Astrocyte of the cerebellum (primary cell): ENCODE data around the gene ADGRD1.

ENCODE experiments used
- DNase-seq: peaks from one replicate; pipeline ENCODE4 v3.0.0-alpha.2; 2011; ENCODE audit warnings: low read depth
- H3K4me3 ChIP-seq: 2 replicates; pipeline ENCODE4 v1.5.1; 2011; ENCODE audit warnings: mild to moderate bottlenecking, low read depth, low read length, moderate library complexity
- in situ Hi-C: cut with HindIII; loops from 2 replicates; pipeline ENCODE4 v1.10.0; 2017; ENCODE audit warnings: low sequenced_read_pairs
- TF ChIP-seq, protein P1 (sequence below): IDR thresholded peaks from 2 replicates; pipeline ENCODE4 v1.5.1; 2012; ENCODE audit warnings: low read length, low read depth, moderate library complexity, mild to moderate bottlenecking; ENCODE audit errors: missing control alignments

ADGRD1 gene

DNA sequence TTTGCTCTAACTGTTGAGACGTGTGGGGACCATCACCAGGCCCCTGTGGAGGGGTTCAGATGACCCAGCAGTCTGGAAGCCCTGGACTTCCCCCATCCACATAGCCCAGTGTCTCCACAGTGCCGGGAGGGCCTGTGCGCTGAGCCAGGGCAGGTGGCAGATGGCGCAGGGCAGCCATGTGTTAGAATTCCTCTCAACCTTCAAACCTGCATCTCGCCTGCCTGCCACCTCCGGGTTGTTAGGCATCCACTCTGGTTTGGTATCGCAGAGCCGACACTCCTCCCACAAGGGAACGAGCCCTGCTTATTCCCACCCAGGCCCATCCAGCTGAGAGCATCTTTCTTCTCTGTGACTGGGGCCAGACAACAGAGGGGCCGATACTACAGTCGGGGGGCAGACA, 84.5 kb downstream of the ADGRD1 start:
- in situ Hi-C loops, result no loop called here
- TF ChIP-seq, protein P1, sequence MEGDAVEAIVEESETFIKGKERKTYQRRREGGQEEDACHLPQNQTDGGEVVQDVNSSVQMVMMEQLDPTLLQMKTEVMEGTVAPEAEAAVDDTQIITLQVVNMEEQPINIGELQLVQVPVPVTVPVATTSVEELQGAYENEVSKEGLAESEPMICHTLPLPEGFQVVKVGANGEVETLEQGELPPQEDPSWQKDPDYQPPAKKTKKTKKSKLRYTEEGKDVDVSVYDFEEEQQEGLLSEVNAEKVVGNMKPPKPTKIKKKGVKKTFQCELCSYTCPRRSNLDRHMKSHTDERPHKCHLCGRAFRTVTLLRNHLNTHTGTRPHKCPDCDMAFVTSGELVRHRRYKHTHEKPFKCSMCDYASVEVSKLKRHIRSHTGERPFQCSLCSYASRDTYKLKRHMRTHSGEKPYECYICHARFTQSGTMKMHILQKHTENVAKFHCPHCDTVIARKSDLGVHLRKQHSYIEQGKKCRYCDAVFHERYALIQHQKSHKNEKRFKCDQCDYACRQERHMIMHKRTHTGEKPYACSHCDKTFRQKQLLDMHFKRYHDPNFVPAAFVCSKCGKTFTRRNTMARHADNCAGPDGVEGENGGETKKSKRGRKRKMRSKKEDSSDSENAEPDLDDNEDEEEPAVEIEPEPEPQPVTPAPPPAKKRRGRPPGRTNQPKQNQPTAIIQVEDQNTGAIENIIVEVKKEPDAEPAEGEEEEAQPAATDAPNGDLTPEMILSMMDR, result no peak
- H3K4me3 ChIP-seq, result no peak overlapping the region
- no peak for DNase-seq

DNA sequence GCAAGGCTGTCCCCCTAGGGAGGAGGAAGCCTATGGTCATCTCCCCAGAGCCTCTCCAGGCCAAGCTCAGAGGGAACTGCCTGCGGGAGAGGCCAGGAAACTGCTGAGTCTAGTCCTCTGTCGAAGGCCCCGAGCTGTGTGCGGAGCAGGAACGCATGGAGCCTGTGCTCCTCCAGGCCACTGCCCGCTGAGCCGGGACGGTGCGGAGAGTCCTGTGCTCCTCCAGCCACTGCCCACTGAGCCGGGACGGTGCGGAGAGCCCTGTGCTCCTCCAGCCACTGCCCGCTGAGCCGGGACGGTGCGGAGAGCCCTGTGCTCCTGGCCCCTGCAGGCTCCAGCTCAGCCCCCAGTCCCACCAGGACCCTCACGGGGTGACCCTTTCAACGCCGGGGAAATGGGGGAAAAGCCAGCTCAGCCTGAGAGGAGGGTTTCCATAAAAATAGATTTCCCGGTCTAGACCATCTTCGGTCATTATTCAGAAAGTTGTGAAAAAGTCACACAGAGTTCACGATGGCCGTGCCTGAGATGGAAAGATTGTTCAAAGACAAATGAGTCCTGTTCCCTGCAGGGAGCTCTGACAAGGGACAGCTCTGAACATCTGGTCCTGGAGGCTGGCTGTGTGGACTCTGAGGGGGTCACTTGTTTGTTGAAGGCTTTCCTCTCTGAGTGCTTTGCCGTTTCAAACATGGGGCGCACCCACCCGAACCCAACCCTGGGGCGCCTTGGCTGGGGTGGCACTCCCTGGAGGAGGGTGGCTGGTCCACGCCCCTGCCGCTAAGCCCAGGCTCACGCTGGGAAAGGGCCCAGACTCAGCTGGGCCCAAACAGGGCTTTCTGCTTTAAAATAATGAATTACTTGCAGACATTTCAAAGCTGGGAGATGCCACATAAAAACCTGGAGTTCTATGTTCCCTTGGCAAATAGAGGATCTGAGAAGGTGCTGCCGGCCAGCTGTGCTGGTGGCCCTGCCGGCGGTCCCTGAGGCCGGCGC, 85.5 kb downstream of the ADGRD1 start:
- in situ Hi-C loops, result no loop called here
- TF ChIP-seq, protein P1, result no peak
- DNase-seq, result no peak
- no peak overlapping the region for H3K4me3 ChIP-seq

GRCh38 chr12:131040491-131040890, 86.8 kb downstream of the ADGRD1 start:
- in situ Hi-C loops, result no loop called here
- H3K4me3 ChIP-seq, result no peak overlapping the region
- TF ChIP-seq, protein P1, result no peak
- no peak for DNase-seq

GRCh38 chr12:131041216-131041967, 87.7 kb downstream of the ADGRD1 start:
- no peak overlapping the region for H3K4me3 ChIP-seq
- in situ Hi-C loops, result no loop called here
- no peak for DNase-seq
- TF ChIP-seq, protein P1, result no peak

- in situ Hi-C loops, result no loop called here
- no peak overlapping the region for H3K4me3 ChIP-seq
- no peak for DNase-seq
- TF ChIP-seq, protein P1, result no peak
These were observed 88.5 kb downstream of the ADGRD1 start for GRCh38 chr12:131041968-131042833.

DNA sequence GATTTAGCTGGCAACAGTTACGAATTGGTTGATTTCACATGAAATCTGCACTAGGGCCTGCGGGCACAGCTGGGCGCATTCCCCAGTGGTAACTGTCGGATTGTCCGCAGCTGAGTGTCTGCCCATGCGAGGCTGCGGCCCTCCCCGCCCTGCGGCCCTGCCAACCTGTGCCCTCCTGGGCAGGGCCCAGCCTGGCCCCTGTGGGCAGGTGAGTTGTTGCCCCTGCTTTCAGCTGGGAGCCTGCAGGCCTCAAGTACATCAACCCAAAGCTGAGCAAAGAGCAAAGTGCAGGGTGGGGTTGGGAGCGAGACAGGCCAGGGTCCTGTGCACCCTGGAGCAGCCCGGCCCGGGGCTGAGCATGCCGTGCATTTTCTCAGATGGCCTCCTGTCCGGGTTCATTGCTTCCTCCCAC, 89.1 kb downstream of the ADGRD1 start:
- H3K4me3 ChIP-seq, result no peak overlapping the region
- TF ChIP-seq, protein P1, result no peak
- no peak for DNase-seq
- in situ Hi-C loops, result no loop called here
